K562 (cell line): ENCODE measurements around the gene BLTP2. TPM values are rescaled to one million over a fixed set of nuclear protein-coding genes. Genes with fewer than 3 reads are reported as not detected.

Experiments used
- DMBX1 ChIP-seq: fragments of 250-450 bp; sonication (Bioruptor Pico); IDR thresholded peaks from 2 replicates; pipeline ENCODE4 v1.8.0; 2022; ENCODE audit warnings: inconsistent platforms, mild to moderate bottlenecking, moderate library complexity, borderline replicate concordance
- ELF4 ChIP-seq: fragments of 450-650 bp; formaldehyde crosslinking; IDR thresholded peaks from 2 replicates; pipeline ENCODE4 v1.4.0; 2022; ENCODE audit warnings: missing genetic modification characterization
- KDM2B ChIP-seq: fragments of 250-450 bp; sonication (Bioruptor Pico); IDR thresholded peaks from 2 replicates; pipeline ENCODE4 v1.8.0; 2021; ENCODE audit warnings: mild to moderate bottlenecking, moderate library complexity
- MGA ChIP-seq: fragments of 450-650 bp; IDR thresholded peaks from 2 replicates; pipeline ENCODE4 v1.6.1; 2016; ENCODE audit warnings: mild to moderate bottlenecking, moderate library complexity
- NFATC3 ChIP-seq: fragments of 450-650 bp; IDR thresholded peaks from 2 replicates; pipeline ENCODE4 v1.6.1; 2017; ENCODE audit warnings: mild to moderate bottlenecking
- RBM17 ChIP-seq: fragments of 200-400 bp; formaldehyde crosslinking; IDR thresholded peaks from 2 replicates; pipeline ENCODE4 v1.6.1; 2017; ENCODE audit warnings: low read depth, mild to moderate bottlenecking, low read length, borderline replicate concordance
- SMARCE1 ChIP-seq: fragments of 450-650 bp; IDR thresholded peaks from 2 replicates; pipeline ENCODE4 v1.7.1; 2016; ENCODE audit warnings: mild to moderate bottlenecking
- polyA plus RNA-seq, 8 experiments: library from polyadenylated mRNA; depleted of rRNA in 4 of 8; stranded (reverse) in 5 of 8; unstranded in 3 of 8; fragments of >200 nt; fragmentation: Nextera tagmentation in 2 of 8; fragmentation: Illumina TruSeq in 1 of 8; extraction: Ambion mirVana in 2 of 8; extraction: Trizol in 1 of 8; gene quantifications; 2 replicates each; pipeline versions ENCODE4 v1.2.1 to v1.2.3, GENCODE V29; 2011 to 2014; ENCODE audit warnings: inconsistent platforms in 1 of 8, missing spikeins in 1 of 8
- total RNA-seq, 7 experiments: library from RNA; depleted of rRNA in 6 of 7; stranded (reverse); fragments of >200 nt in 6 of 7; fragmentation: Illumina TruSeq in 2 of 7; extraction: Trizol in 2 of 7; gene quantifications; 2 replicates each; pipeline versions ENCODE4 v1.2.1 to v1.2.3, GENCODE V29; 2011 to 2021; ENCODE audit warnings: low replicate concordance in 1 of 7
- TF ChIP-seq, protein P1 (sequence below): sonication (generic); formaldehyde crosslinking; IDR thresholded peaks from 2 replicates; pipeline ENCODE4 v1.8.0; 2023; ENCODE audit warnings: mild to moderate bottlenecking, missing genetic modification reagents
- TF ChIP-seq, protein P2 (sequence below): fragments of 450-650 bp; IDR thresholded peaks from 2 replicates; pipeline ENCODE4 v1.6.1; 2018; ENCODE audit not compliant: partially characterized antibody

BLTP2 gene
- total and polyA plus RNA-seq, 9 of the 15 experiments (the other 6 are each of a cell fraction or from before 2014, with no cell fraction given), result 14.7 to 174 (median 103) TPM

DNA sequence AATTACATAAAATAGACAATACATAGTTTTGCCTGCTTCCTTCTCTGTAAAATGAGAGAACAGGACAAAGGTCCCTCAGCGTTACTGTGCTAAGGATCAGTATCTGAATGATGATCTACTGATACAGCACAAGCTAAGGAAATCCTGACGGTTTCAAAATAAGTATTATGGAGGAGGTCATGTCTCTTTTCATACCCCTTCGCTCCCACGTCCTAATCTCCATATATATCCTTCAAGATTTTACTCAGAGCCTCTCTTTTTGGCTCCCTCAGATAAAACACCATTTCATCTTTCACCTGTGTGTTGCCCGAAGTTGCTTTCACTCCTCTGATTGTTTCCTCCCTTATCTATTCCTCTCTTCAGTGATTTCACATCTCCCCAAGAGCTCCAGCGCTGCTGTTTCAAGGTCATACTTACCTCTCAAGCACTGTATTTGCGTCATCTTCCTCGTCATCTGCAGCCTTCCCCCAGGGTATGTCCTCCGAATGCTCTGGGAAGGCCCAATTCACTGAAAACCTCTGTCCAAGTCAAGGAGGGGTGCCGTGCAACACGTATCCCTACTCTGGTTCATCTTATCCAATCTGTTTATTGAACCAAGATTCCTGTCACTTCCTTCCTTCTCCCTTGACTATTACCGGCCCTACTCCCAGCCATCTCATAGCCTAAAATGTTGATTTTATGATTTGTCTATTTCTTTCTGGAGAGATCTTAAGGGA lies 1.2 kb upstream of the BLTP2 start (continued):
- TF ChIP-seq DMBX1 (CRISPR knock-in tag), result peak; percentile 92
- TF ChIP-seq MGA, result 0 out of 2 replicates have a peak, but pooled peaks have one; percentile 12
- 0 out of 2 replicates have a peak, but pooled peaks have one; percentile 38 for TF ChIP-seq ELF4
- TF ChIP-seq, protein P1, sequence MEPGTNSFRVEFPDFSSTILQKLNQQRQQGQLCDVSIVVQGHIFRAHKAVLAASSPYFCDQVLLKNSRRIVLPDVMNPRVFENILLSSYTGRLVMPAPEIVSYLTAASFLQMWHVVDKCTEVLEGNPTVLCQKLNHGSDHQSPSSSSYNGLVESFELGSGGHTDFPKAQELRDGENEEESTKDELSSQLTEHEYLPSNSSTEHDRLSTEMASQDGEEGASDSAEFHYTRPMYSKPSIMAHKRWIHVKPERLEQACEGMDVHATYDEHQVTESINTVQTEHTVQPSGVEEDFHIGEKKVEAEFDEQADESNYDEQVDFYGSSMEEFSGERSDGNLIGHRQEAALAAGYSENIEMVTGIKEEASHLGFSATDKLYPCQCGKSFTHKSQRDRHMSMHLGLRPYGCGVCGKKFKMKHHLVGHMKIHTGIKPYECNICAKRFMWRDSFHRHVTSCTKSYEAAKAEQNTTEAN (CRISPR knock-in tag), result peak; percentile 24; the same call in 1 of the 2 replicates
- no peak for TF ChIP-seq RBM17
- no peak for TF ChIP-seq KDM2B
- TF ChIP-seq, protein P2, sequence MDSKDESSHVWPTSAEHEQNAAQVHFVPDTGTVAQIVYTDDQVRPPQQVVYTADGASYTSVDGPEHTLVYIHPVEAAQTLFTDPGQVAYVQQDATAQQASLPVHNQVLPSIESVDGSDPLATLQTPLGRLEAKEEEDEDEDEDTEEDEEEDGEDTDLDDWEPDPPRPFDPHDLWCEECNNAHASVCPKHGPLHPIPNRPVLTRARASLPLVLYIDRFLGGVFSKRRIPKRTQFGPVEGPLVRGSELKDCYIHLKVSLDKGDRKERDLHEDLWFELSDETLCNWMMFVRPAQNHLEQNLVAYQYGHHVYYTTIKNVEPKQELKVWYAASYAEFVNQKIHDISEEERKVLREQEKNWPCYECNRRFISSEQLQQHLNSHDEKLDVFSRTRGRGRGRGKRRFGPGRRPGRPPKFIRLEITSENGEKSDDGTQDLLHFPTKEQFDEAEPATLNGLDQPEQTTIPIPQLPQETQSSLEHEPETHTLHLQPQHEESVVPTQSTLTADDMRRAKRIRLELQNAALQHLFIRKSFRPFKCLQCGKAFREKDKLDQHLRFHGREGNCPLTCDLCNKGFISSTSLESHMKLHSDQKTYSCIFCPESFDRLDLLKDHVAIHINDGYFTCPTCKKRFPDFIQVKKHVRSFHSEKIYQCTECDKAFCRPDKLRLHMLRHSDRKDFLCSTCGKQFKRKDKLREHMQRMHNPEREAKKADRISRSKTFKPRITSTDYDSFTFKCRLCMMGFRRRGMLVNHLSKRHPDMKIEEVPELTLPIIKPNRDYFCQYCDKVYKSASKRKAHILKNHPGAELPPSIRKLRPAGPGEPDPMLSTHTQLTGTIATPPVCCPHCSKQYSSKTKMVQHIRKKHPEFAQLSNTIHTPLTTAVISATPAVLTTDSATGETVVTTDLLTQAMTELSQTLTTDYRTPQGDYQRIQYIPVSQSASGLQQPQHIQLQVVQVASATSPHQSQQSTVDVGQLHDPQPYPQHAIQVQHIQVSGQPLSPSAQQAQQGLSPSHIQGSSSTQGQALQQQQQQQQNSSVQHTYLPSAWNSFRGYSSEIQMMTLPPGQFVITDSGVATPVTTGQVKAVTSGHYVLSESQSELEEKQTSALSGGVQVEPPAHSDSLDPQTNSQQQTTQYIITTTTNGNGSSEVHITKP, result peak; percentile 49
- peak; percentile 53; the same call in 1 of the 2 replicates for TF ChIP-seq SMARCE1
- TF ChIP-seq NFATC3, result peak; percentile 16; the same call in 1 of the 2 replicates
